Measurements from ENCODE around the gene ALKBH5.

GRCh38 chr17:18143044-18143936 lies 40.3 kb upstream of the ALKBH5 start:
- TF ChIP-seq EZH2 (IDR thresholded peaks at IDR 0.05; ENCODE audit: insufficient read depth, low read length) (no peak), CTCF (IDR thresholded peaks at IDR 0.05; ENCODE audit: insufficient read depth, low read depth, low read length) (peak; percentile 26)
